Activated T-helper 2 cell treated with anti-CD3 and anti-CD28 coated beads, Interferon-gamma antibody, Interleukin-2, Interleukin-4, amounts not matched to agents 10 μg/mL and 5 μg/mL and 100 μg/mL, durations not matched to agents 14 hours and 24 hours and 36 hours (primary cell): ENCODE results near the gene HOXB13. TPM values are rescaled to one million over a fixed set of nuclear protein-coding genes. Genes with fewer than 3 reads are reported as not detected.

Experiments
- DNase-seq: peaks from one replicate; pipeline ENCODE4 v3.0.0; 2021; ENCODE audit warnings: low spot score
- H3K27ac Mint-ChIP-seq: one replicate; pipeline ENCODE4 v1.8.0; 2021; ENCODE audit warnings: mixed read lengths
- H3K27me3 Mint-ChIP-seq: one replicate; pipeline ENCODE4 v1.8.0; 2021; ENCODE audit warnings: low read depth, mixed read lengths
- H3K36me3 Mint-ChIP-seq: one replicate; pipeline ENCODE4 v1.8.0; 2021; ENCODE audit warnings: low read depth, mixed read lengths
- H3K4me1 Mint-ChIP-seq: one replicate; pipeline ENCODE4 v1.8.0; 2021; ENCODE audit warnings: low read depth, mixed read lengths
- H3K4me3 Mint-ChIP-seq: one replicate; pipeline ENCODE4 v1.8.0; 2021; ENCODE audit warnings: low read depth, mild to moderate bottlenecking, moderate library complexity, mixed read lengths
- H3K9me3 Mint-ChIP-seq: one replicate; pipeline ENCODE4 v1.8.0; 2021; ENCODE audit warnings: mixed read lengths
- intact Hi-C: fragments of 100-400 bp; cut with micrococcal nuclease; formaldehyde crosslinking; loops from one replicate; pipeline ENCODE4 v1.15.1; 2023
- total RNA-seq: library from RNA; stranded (reverse); gene quantifications from 2 replicates; pipeline ENCODE4 v1.2.3, GENCODE V29; 2022

HOXB13 gene
- total RNA-seq, 1 donor from 2014 or later, result not detected

DNA sequence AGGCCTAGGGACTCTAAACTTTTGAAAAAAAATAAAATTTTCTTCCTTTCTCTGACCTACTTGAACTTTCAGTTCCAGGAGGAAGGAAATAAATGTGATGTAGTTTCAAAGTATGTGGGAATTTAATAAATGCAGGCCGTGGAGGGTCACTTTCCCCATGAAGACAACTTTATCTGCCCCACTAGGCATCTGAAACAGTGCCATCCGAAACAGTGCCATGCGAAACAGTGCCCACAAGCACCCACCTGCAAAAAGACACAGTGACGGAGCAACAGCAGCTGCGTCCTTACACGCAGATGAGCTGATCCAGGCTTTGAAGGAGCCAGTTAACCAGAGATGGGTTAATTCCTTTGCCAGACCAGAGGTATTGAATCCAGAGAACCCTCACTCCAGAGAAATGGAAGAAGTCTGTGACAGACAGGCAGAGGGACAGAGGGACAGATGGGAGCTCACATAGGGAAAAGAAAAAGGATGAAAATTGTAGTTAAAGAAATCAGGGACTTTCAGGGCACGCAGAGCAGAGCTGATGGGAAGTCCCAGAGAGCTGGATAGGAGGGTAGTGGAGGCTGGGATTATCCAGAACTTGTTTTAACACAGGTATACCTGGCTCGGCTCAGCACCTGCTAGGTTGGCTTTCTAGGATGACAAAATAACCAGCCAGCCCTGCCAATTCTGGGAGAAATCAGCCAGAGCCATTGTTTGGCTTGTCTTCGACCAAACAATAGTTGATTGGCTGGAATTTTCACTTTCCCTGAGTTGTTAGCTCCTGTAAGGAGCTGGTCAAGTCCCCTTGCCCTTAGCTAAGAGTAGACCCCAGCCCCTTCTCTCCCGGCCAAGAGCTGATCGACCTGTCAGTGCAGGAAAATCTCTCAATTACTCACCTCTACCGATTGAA, 17.1 kb upstream of the HOXB13 start:
- DNase-seq, result no peak
- intact Hi-C loops, result no loop called here
- Mint-ChIP-seq H3K27ac (no peak overlapping the region), H3K9me3 (no peaks in the 10 kb centered on the region), H3K27me3 (peaks cover 87% of the 10 kb centered on the region), H3K36me3 (no peaks in the 10 kb centered on the region), H3K4me3 (no peak overlapping the region), H3K4me1 (no peaks in the 10 kb centered on the region)

DNA sequence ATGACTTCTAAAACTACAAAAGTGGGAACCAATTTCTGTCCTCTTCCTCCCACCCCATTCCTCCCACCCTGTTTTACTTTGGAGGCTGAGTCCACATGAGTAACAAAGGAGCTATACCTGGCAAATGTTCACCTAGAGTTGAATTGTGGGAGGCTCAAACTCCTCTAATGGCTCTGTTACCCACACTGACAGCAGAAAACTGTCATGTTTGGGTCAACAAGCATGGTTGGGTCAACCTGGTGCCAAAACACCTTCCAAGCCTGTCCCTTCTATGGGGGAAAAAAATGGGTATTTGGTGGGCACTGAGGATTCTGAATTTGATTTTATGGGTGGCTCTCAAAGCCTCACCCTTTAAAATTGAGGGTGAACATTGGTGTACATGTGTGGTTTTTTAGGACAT, 12.0 kb upstream of the HOXB13 start:
- H3K36me3 Mint-ChIP-seq, result no peaks in the 10 kb centered on the region
- intact Hi-C loops, result no loop called here

DNA sequence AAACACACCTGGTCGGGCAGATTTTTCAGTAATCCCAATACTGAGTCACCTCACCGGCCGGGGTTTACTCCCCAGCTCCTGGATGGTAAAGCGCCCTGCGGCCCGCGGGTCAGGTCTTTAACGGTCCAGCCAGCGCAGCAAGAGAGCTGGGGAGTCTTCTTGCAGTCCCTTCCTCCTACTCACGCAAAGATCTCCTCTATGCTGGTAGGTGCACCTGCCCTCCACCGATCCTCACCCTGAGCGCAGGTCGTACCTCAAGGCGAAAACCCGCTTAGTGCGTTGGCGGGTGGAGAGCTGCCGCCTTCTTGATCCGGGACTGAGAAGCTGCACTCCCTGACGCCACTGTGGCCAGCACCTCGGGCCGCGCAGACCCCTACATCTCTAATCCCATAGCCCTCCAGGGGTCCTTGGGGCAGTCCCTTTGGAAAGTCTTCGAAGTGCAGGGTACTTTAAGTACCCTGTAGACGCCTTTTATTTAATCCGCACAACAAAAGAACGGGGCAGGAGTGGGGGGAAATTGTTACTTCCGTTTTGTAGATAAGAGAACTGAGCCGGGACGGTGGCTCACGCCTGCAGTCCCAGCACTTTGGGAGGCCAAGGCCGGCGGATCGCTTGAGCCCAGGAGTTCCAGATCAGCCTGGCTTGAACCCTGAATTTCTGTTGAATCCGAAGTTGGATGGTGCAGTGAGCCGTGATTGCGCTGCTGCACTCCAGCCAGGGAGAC, 10.4 kb upstream of the HOXB13 start:
- no peaks in the 10 kb centered on the region for H3K36me3 Mint-ChIP-seq
- no peaks in the 10 kb centered on the region for H3K9me3 Mint-ChIP-seq
- no peak overlapping the region for H3K4me3 Mint-ChIP-seq
- peaks cover 93% of the 10 kb centered on the region for H3K27me3 Mint-ChIP-seq
- peaks cover 4% of the 10 kb centered on the region for H3K4me1 Mint-ChIP-seq
- DNase-seq, result no peak
- intact Hi-C loops, result no loop called here
- no peak overlapping the region for H3K27ac Mint-ChIP-seq

More for the DNA sequence above, 12.0 kb upstream of the HOXB13 start:
- H3K4me1 Mint-ChIP-seq, result peaks cover 4% of the 10 kb centered on the region
- DNase-seq, result no peak
- H3K27ac Mint-ChIP-seq, result no peak overlapping the region
- no peak overlapping the region for H3K4me3 Mint-ChIP-seq
- H3K9me3 Mint-ChIP-seq, result no peaks in the 10 kb centered on the region
- peaks cover 91% of the 10 kb centered on the region for H3K27me3 Mint-ChIP-seq

DNA sequence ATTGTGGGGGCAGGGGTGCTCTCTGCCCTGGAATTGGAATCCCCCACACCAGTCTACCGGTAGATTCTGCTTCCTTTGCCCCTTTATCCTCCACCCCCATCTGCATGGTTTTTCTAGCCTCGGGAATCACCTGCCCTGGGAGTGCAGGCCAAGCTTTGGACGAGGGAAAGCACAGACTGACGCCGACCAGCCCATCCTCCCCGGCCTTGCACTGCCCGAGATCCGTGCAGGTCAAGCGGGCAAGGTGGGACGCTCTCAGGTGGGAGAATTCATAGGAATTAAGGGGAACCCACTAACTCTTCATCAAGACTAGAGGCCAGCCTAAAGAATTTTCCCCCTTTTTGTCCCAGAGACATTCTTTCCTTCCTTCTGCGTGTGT, 9.9 kb upstream of the HOXB13 start:
- no peak for DNase-seq
- Mint-ChIP-seq H3K4me3 (no peak overlapping the region), H3K36me3 (no peaks in the 10 kb centered on the region), H3K9me3 (no peaks in the 10 kb centered on the region), H3K27ac (no peak overlapping the region), H3K27me3 (peaks cover 93% of the 10 kb centered on the region), H3K4me1 (peaks cover 8% of the 10 kb centered on the region)
- intact Hi-C loops, result no loop called here

DNA sequence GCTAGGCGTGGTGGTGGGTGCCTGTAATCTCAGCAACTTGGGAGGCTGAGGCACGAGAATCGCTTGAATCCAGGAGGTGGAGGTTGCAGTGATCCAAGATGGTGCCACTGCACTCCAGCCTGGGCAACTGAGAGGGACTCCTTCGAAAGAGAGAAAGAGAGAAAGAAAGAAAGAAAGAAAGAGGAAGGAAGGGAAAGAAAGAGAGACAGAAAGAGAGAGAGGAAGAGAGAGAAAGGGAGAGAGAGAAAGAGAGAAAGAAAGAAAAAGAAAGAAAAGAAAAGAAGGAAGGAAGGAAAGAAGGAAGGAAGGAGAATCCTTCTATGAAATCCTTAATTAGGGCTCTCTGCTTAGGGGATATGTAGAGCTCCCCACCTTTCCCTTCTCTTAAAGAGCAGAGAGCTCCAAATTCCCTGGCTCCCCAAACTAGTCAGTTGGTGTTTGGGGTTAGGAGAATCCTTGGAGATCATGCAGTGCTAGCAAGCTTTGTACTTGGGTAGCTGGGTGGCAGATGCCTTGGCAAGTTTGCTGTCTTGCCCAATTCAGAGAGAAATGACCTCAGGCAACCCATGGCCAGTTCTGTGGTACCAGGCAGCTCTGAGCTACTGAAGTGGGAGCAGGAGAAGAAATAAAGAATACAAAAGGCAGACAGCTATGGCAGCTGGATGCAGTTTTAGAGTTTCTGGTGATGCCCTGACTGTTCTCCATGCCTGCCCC, 8.9 kb upstream of the HOXB13 start:
- peaks cover 91% of the 10 kb centered on the region for H3K27me3 Mint-ChIP-seq
- H3K27ac Mint-ChIP-seq, result peak overlapping the region; percentile 53
- no peak overlapping the region for H3K4me3 Mint-ChIP-seq
- peaks cover 13% of the 10 kb centered on the region for H3K4me1 Mint-ChIP-seq
- DNase-seq, result no peak
- intact Hi-C loops, result no loop called here
- no peaks in the 10 kb centered on the region for H3K36me3 Mint-ChIP-seq
- no peaks in the 10 kb centered on the region for H3K9me3 Mint-ChIP-seq

DNA sequence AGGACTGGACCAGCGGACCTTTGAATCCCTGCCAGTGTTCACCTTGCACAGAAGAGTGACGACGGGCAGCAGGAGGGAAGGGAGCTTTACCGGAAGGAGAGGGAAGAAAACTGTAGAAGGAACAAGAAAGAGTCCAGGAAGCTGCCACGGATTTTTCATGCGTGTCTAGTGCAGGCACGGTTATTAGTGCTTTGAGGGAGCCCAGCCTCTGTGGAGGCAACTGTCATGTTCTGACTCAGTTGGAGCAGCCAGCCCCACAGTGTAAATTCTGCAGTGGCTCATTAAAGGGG, 6.5 kb upstream of the HOXB13 start:
- intact Hi-C loops, result no loop called here
- no peak overlapping the region for H3K4me3 Mint-ChIP-seq
- H3K4me1 Mint-ChIP-seq, result peaks cover 13% of the 10 kb centered on the region
- no peak for DNase-seq
- H3K9me3 Mint-ChIP-seq, result no peaks in the 10 kb centered on the region
- H3K36me3 Mint-ChIP-seq, result no peaks in the 10 kb centered on the region
- peaks cover 93% of the 10 kb centered on the region for H3K27me3 Mint-ChIP-seq
- no peak overlapping the region for H3K27ac Mint-ChIP-seq

DNA sequence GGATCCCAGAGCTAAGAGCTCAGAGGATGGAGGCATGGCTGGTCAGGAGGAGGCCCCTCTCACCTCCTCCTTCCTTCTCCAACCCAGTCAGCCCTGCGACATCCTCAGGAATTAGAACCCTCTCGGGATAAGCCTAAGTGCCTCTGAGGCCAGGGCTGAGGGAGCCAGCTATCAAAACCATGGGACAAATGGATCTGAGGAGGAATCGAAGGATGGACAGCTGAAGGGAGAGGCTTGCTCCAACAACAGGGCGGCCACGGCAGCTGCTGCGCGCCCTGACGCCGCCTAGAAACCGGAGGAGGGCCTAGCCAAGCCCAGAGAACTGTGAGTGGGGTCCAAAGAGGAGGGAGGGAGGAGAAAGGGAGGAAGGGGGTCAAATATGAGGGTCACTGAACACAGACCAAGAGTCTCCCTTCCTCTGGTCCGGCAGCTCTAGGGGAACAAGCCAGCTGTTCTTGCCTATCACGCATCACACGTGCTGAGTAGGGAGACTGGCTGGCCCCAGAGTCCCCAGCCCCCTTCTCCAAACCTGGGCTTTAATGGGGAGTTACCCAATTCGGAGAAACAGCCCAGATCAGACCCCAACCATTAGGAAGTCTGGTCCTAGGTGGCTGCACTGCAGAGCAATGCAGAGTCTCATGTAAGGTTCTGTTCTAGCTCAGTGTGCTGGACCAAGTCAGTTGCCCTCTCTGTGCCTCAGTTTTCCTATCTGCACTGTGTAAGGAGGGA, 5.9 kb upstream of the HOXB13 start:
- peaks cover 13% of the 10 kb centered on the region for H3K4me1 Mint-ChIP-seq
- peaks cover 92% of the 10 kb centered on the region for H3K27me3 Mint-ChIP-seq
- H3K27ac Mint-ChIP-seq, result no peak overlapping the region
- H3K36me3 Mint-ChIP-seq, result no peaks in the 10 kb centered on the region
- no peak overlapping the region for H3K4me3 Mint-ChIP-seq
- H3K9me3 Mint-ChIP-seq, result no peaks in the 10 kb centered on the region
- no peak for DNase-seq
- intact Hi-C loops, result no loop called here

DNA sequence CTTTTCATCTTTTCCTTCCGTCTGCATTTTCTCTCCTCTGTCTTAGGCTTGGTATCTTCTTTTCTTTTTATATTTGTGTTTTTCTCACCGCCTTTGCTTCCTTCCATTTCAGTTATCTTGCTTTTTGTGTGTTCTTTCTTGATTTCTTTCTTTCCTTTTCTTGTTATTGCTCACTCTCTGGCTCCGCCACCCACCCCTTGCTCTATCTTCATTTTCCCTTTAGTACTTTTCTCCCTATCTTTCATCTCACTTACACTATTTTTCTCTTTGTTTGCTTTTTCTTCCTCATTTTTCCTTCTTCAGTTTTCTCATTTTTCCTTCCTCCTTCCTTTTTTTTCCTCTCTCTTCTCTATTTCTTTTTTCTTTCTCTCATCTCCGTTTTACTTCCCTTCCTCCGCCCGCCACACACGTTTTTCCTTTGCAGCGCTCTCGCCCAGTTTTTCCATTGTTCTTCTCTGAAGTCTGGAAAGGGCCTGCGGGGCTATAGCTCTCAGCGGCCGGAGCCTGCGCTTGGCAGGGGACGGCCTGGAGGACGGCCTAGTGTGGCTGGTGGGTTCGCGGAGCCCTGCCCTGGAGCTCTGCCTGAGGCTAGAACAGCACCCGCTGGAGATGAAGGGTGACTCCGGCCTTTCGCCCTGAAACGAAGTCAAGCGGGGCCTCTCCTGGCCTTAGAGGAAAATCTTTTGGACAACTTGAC, 5.2 kb upstream of the HOXB13 start:
- Mint-ChIP-seq H3K4me3 (no peak overlapping the region), H3K4me1 (peaks cover 10% of the 10 kb centered on the region), H3K9me3 (no peaks in the 10 kb centered on the region), H3K27me3 (peaks cover 92% of the 10 kb centered on the region), H3K27ac (no peak overlapping the region), H3K36me3 (no peaks in the 10 kb centered on the region)
- DNase-seq, result no peak
- intact Hi-C loops, result no loop called here

DNA sequence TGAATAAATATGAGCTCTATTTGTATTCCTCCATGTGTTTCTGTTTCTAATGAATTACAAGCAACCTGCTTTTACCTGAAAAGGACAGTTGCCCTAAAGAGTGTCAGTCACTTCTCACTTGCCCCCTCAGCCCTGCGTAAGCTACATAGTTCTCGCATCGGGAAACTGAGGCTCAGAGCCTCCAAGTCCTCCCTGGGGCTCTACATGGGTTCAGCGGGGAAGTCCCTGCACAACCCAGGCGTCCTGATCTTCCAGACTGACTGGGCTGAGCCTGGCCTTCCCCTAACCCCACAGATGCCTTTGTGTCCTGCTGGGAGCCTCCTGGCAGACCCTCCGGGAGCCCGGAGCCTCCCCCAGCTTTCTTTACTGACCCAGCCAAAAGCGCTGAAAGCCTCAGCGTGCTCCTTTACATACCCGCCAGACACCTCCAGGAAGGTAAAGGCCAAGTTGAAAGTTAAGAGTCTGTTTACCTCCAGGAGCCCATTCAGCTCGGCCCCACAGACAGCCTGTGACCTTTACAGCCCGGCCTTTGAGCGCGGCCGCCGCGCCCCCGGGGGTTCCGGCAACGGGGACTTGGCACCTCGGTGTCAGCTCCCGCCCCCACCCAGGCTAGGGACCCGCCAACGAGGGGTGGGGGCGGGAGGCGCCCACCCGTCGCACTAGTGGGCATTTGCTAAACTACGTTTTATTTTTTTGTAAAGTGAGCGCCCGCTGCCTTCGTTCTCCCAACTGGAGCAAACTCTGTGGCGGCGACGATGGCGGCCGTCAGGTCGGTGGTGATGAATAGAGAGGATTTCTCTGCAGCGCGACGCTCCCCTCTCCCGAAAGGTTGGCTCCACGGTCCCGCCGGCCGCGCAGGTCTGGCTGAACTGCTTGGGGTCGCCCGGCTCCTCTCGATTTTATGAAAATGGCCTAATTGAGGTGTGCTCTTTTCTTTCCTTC, 4.4 kb upstream of the HOXB13 start:
- no peak overlapping the region for H3K27ac Mint-ChIP-seq
- H3K9me3 Mint-ChIP-seq, result no peaks in the 10 kb centered on the region
- DNase-seq, result no peak
- H3K4me3 Mint-ChIP-seq, result no peak overlapping the region
- intact Hi-C loops, result no loop called here
- H3K4me1 Mint-ChIP-seq, result peaks cover 11% of the 10 kb centered on the region
- peaks cover 91% of the 10 kb centered on the region for H3K27me3 Mint-ChIP-seq
- H3K36me3 Mint-ChIP-seq, result no peaks in the 10 kb centered on the region

DNA sequence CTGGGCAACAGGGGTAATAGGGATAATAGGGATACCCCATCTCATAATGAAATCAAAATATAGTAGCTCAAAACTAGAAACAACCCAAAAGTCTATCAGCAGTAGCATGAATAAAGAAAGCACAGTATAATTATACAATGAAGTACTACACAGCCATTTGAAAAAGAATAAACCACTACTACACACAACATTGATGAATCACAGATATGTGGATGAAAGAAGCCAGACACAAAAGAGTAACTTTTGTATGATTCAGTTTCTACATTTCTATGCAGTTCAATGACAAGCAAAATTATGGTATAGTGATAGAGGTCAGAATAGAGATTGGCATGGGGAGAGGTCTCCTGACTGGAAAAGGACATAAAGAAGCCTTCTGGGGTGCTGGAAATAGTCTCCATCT, 2.8 kb upstream of the HOXB13 start:
- Mint-ChIP-seq H3K36me3 (no peaks in the 10 kb centered on the region), H3K27ac (no peak overlapping the region), H3K4me3 (no peak overlapping the region), H3K9me3 (no peaks in the 10 kb centered on the region), H3K27me3 (peaks cover 93% of the 10 kb centered on the region), H3K4me1 (peaks cover 13% of the 10 kb centered on the region)
- DNase-seq, result no peak
- intact Hi-C loops, result no loop called here

DNA sequence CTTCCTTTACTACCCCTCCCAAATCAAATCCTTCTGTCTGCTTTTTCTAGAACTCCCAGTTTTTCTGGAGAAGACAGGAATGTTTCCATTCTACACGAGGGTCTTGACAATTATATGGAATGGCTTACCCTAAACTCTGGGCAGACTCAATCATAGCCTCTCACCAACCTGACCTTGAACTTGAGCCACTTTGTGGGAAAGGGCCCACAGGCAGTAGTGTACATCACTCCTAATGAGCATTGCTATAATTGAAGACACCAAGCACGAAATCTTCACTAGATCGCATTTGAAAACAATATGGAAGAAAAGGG, 1.6 kb upstream of the HOXB13 start:
- Mint-ChIP-seq H3K9me3 (no peaks in the 10 kb centered on the region), H3K4me1 (peaks cover 13% of the 10 kb centered on the region), H3K27ac (no peak overlapping the region), H3K4me3 (no peak overlapping the region), H3K27me3 (peaks cover 93% of the 10 kb centered on the region), H3K36me3 (no peaks in the 10 kb centered on the region)
- DNase-seq, result no peak
- intact Hi-C loops, result no loop called here
